GM23248 (cell line): ENCODE measurements around the gene BMPR1B. TPM values are rescaled to one million over a fixed set of nuclear protein-coding genes. Genes with fewer than 3 reads are reported as not detected.

Source experiments
- DNase-seq: peaks from one replicate; pipeline ENCODE4 v3.0.0-alpha.2; 2015
- H2AFZ ChIP-seq: fragments of 200-600 bp; sonication (generic); 2 replicates; pipeline ENCODE4 v1.6.1; 2016; ENCODE audit warnings: antibody characterized with exemption
- H3F3A ChIP-seq: fragments of 200-600 bp; sonication (generic); 2 replicates; pipeline ENCODE4 v1.6.1; 2016; ENCODE audit warnings: mild to moderate bottlenecking, antibody characterized with exemption, mixed run types; ENCODE audit not compliant: insufficient read depth
- H3K27ac ChIP-seq: fragments of 200-600 bp; sonication (generic); 2 replicates; pipeline ENCODE4 v1.5.1; 2016; ENCODE audit warnings: mild to moderate bottlenecking
- H3K27me3 ChIP-seq: fragments of 200-600 bp; sonication (generic); replicated peaks from 2 replicates; pipeline ENCODE4 v1.6.1; 2016; ENCODE audit warnings: mild to moderate bottlenecking; ENCODE audit not compliant: insufficient read depth
- H3K36me3 ChIP-seq: fragments of 200-600 bp; sonication (generic); 2 replicates; pipeline ENCODE4 v1.6.1; 2016; ENCODE audit warnings: low read depth, mild to moderate bottlenecking
- H3K4me1 ChIP-seq: fragments of 200-600 bp; sonication (generic); 2 replicates; pipeline ENCODE4 v1.6.1; 2016; ENCODE audit warnings: mild to moderate bottlenecking; ENCODE audit not compliant: insufficient read depth
- H3K4me2 ChIP-seq: fragments of 200-600 bp; sonication (generic); one replicate; pipeline ENCODE4 v1.6.1; 2016; ENCODE audit warnings: mild to moderate bottlenecking; ENCODE audit not compliant: unreplicated experiment
- H3K4me3 ChIP-seq: fragments of 200-600 bp; sonication (generic); 2 replicates; pipeline ENCODE4 v1.5.1; 2016; ENCODE audit warnings: mild to moderate bottlenecking
- H3K79me2 ChIP-seq: fragments of 200-600 bp; sonication (generic); 2 replicates; pipeline ENCODE4 v1.6.1; 2016; ENCODE audit warnings: mild to moderate bottlenecking; ENCODE audit not compliant: insufficient read depth
- H3K9ac ChIP-seq: fragments of 200-600 bp; sonication (generic); 2 replicates; pipeline ENCODE4 v1.6.1; 2016; ENCODE audit warnings: mild to moderate bottlenecking
- H3K9me2 ChIP-seq: fragments of 200-600 bp; sonication (generic); 2 replicates; pipeline ENCODE4 v1.6.1; 2016; ENCODE audit warnings: mixed run types, mild to moderate bottlenecking, moderate library complexity; ENCODE audit not compliant: insufficient read depth
- H3K9me3 ChIP-seq: fragments of 200-600 bp; sonication (generic); one replicate; pipeline ENCODE4 v1.6.1; 2017; ENCODE audit warnings: low read depth
- H4K20me1 ChIP-seq: fragments of 200-600 bp; sonication (generic); 2 replicates; pipeline ENCODE4 v1.6.0; 2016; ENCODE audit not compliant: insufficient read depth
- EZH2 ChIP-seq: fragments of 200-600 bp; sonication (generic); IDR thresholded peaks from 2 replicates; pipeline ENCODE4 v1.6.1; 2018; ENCODE audit warnings: antibody characterized with exemption, mild to moderate bottlenecking; ENCODE audit not compliant: insufficient read depth, poor library complexity, severe bottlenecking
- EZH2phosphoT487 ChIP-seq: fragments of 200-600 bp; sonication (generic); IDR thresholded peaks from 2 replicates; pipeline ENCODE4 v1.6.1; 2018; ENCODE audit warnings: antibody characterized with exemption, moderate library complexity, mild to moderate bottlenecking, low read depth; ENCODE audit not compliant: insufficient read depth
- WGBS, 2 experiments: methylation state at CpG; one replicate each; pipeline ENCODE4 v1.1.6; 2015 to 2017; ENCODE audit warnings: low lambda C conversion rate in 2 of 2, low coverage in 1 of 2; ENCODE audit errors: missing lambda C conversion rate in 2 of 2; 5-methylcytosine and 5-hydroxymethylcytosine counted together
- in situ Hi-C: fragments of 300-500 bp; cut with MboI; formaldehyde crosslinking; loops from 2 replicates; pipeline ENCODE4 v1.15.0; 2020
- polyA plus RNA-seq: library from polyadenylated mRNA; unstranded; fragments of >200 nt; fragmentation: Nextera tagmentation; extraction: Ambion mirVana; gene quantifications from 2 replicates; pipeline ENCODE4 v1.2.1, GENCODE V29; 2016
- total RNA-seq: library from RNA; depleted of rRNA; stranded (reverse); fragments of >200 nt; shearing (Covaris generic); gene quantifications from 2 replicates; pipeline ENCODE4 v1.2.3, GENCODE V29; 2014

BMPR1B gene
- total and polyA plus RNA-seq, 2 experiments from 2014 or later, result 0.60 to 0.76 TPM

- TF ChIP-seq EZH2 (no peak), EZH2phosphoT487 (no peak)
- Histone ChIP-seq H3K4me3 (no peak overlapping the region), H3F3A (no peaks in the 10 kb centered on the region), H3K9me2 (no peaks in the 10 kb centered on the region), H3K9ac (no peak overlapping the region), H3K4me1 (no peaks in the 10 kb centered on the region), H3K27me3 (no peaks in the 10 kb centered on the region), H3K36me3 (no peaks in the 10 kb centered on the region), H4K20me1 (no peaks in the 10 kb centered on the region), H2AFZ (no peak overlapping the region), H3K9me3 (no peaks in the 10 kb centered on the region), H3K4me2 (no peak overlapping the region), H3K79me2 (no peaks in the 10 kb centered on the region), H3K27ac (no peak overlapping the region)
- 95% methylated on average over 3 of the region's 3 CpGs for WGBS, 2 experiments
- in situ Hi-C loops, result loop anchor here (25.0 kb wide), 1 partner anchor 702 kb away; no protein-coding TSS in a partner anchor
- DNase-seq, result no peak
Measured at GRCh38 chr4:95114521-95114920, 356.8 kb downstream of the BMPR1B start.

GRCh38 chr4:95118497-95118896, 360.7 kb downstream of the BMPR1B start:
- Histone ChIP-seq H3K4me2 (no peak overlapping the region), H3K9ac (no peak overlapping the region), H3K9me3 (no peaks in the 10 kb centered on the region), H3K9me2 (no peaks in the 10 kb centered on the region), H2AFZ (no peak overlapping the region), H3K27me3 (no peaks in the 10 kb centered on the region), H3F3A (no peaks in the 10 kb centered on the region), H4K20me1 (no peaks in the 10 kb centered on the region), H3K79me2 (no peaks in the 10 kb centered on the region), H3K27ac (no peak overlapping the region), H3K4me1 (no peaks in the 10 kb centered on the region), H3K36me3 (no peaks in the 10 kb centered on the region), H3K4me3 (no peak overlapping the region)
- no peak for DNase-seq
- in situ Hi-C loops, result loop anchor here (25.0 kb wide), 1 partner anchor 706 kb away; no protein-coding TSS in a partner anchor
- TF ChIP-seq EZH2phosphoT487 (no peak), EZH2 (no peak)
- WGBS, 2 experiments, result 84 to 89% methylated on average over 6 of the region's 6 CpGs

GRCh38 chr4:95120456-95120855, 362.7 kb downstream of the BMPR1B start:
- Histone ChIP-seq H2AFZ (no peak overlapping the region), H3K9me2 (no peaks in the 10 kb centered on the region), H3K9ac (no peak overlapping the region), H3K4me1 (no peaks in the 10 kb centered on the region), H3K36me3 (no peaks in the 10 kb centered on the region), H3K79me2 (no peaks in the 10 kb centered on the region), H3K27ac (no peak overlapping the region), H3K4me2 (no peak overlapping the region), H3K27me3 (no peaks in the 10 kb centered on the region), H3F3A (no peaks in the 10 kb centered on the region), H4K20me1 (no peaks in the 10 kb centered on the region), H3K4me3 (no peak overlapping the region), H3K9me3 (no peaks in the 10 kb centered on the region)
- TF ChIP-seq EZH2phosphoT487 (no peak), EZH2 (no peak)
- DNase-seq, result no peak
- in situ Hi-C loops, result loop anchor here (25.0 kb wide), 1 partner anchor 708 kb away; no protein-coding TSS in a partner anchor
- WGBS, 2 experiments, result 99 to 100% methylated on average over 2 of the region's 2 CpGs

GRCh38 chr4:95122001-95122400, 364.2 kb downstream of the BMPR1B start:
- Histone ChIP-seq H4K20me1 (no peaks in the 10 kb centered on the region), H3K36me3 (no peaks in the 10 kb centered on the region), H2AFZ (no peak overlapping the region), H3K79me2 (no peaks in the 10 kb centered on the region), H3K9me2 (no peaks in the 10 kb centered on the region), H3K4me1 (no peaks in the 10 kb centered on the region), H3K9ac (no peak overlapping the region), H3F3A (no peaks in the 10 kb centered on the region), H3K4me2 (no peak overlapping the region), H3K4me3 (no peak overlapping the region), H3K27ac (no peak overlapping the region), H3K27me3 (no peaks in the 10 kb centered on the region), H3K9me3 (no peaks in the 10 kb centered on the region)
- TF ChIP-seq EZH2phosphoT487, result no peak
- TF ChIP-seq EZH2, result no peak
- 72 to 81% methylated on average over 9 of the region's 9 CpGs for WGBS, 2 experiments
- DNase-seq, result no peak
- in situ Hi-C loops, result loop anchor here (25.0 kb wide), 1 partner anchor 710 kb away; no protein-coding TSS in a partner anchor
